GM12865 (cell line): ENCODE data around the gene SBK3.

Experiments used
- DNase-seq: peaks from one replicate; pipeline ENCODE4 v3.0.0; 2010; ENCODE audit warnings: low read depth
- H3K4me3 ChIP-seq: 2 replicates; pipeline ENCODE4 v1.5.1; 2011; ENCODE audit warnings: mild to moderate bottlenecking, low read depth, low read length, control low read depth
- CTCF ChIP-seq: IDR thresholded peaks from 2 replicates; pipeline ENCODE4 v1.5.1; 2011; ENCODE audit warnings: low read length, control low read depth, low read depth, inconsistent platforms; ENCODE audit not compliant: insufficient read depth; ENCODE audit errors: missing control alignments

SBK3 gene

DNA sequence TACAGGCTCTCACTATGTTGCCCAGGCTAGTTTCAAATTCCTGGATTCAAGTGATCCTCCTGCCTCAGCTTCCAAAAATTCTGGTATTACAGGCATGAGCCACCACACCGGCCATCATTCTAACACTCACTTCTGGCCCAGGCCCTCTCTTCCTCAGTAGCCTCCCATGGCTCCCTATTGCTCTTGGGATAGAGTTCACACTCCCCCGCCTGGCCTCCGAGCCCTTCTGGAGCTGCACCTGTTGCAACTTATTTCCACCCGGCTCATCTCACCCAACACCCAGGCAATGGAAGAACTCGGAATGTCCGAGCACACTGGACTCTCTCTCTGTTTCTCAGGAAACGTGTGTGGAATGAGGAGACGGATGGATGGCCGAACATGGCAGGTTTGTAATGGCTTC lies 9.0 kb upstream of the SBK3 start:
- no peak for TF ChIP-seq CTCF
- DNase-seq = no peak
- no peak overlapping the region for H3K4me3 ChIP-seq

DNA sequence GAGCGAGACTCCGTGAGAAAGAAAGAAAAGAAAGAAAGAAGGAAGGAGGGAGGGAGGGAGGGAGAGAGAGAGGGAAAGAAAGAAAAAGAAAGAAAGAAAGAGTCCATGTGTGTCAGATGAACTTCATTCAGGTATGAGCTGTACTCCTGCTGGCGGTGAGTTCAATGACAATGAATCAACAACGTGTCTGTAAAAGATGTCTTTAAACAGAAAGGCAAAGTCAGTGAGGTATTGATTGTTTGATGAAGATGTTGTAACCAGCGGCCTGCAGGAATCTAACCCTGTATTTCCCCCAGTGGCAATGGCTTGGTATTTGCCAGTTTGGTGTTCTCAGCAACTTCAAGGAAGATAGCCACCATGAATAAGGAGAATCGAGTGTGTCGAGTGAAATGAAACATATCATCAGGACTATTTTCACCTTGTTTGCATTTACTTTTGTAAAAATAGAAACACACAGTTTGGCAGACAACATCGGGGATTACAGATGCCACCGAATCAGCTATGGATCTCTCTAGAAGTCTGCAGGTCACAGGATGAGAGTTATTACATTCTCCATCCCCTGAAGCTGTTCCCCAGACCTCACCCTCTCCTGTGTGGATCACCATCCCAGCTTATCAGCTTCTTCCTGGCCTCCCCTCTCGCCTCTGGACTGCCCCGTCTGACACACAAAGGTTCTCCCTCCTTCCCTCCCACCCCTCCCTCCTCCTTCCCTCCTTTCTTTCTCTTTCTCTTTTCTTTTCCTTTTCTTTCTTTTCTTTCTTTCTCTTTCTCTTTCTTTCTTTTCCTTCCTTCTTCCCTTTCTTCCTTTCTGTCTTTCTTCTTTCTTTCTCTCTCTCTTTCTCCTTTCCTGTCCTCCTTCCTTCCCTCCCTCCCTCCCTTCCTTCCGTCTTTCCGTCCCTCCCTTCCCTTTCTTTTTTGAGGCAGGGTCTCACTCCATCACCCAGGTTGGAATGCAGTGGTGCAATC lies 8.2 kb upstream of the SBK3 start:
- DNase-seq = no peak
- no peak for TF ChIP-seq CTCF
- H3K4me3 ChIP-seq = no peak overlapping the region

DNA sequence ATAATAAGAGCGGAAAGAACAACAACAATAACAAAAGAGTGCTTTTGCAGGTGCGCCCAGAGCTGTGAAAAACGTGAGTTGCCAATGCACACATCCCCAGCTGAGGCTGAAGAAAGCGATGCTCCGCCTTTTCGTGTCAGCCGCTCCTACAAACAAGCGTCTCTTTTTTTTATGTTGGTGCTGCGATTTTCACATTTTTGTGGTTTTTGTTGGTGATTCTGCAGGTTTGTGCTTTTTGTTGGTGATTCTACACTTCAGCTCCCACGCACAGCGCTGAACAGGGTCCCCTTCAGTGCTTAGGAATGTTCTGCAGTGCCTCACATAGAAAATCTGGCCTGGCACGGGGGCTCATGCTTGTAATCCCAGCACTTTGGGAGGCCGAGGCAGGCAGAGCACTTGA lies 7.3 kb upstream of the SBK3 start:
- no peak for TF ChIP-seq CTCF
- no peak overlapping the region for H3K4me3 ChIP-seq
- DNase-seq = no peak

DNA sequence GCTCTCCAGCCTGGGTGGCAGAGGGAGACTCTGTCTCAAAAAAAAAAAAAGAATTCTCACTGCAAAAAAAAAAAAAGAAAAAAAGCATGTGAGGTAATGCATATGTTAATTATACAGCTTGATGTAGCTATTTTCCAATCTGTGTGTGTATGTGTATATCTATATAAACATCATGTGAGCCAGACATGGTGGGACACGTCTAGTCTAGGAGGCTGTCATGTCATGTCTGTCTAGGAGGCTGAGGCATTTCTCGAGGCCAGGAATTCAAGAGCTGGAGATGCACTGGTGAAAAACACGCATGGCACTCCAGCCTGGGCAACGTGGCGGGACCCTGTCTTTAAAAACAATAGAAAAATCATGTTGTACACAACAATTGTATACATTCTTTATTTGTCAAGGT lies 6.9 kb upstream of the SBK3 start:
- no peak overlapping the region for H3K4me3 ChIP-seq
- DNase-seq = no peak
- no peak for TF ChIP-seq CTCF

DNA sequence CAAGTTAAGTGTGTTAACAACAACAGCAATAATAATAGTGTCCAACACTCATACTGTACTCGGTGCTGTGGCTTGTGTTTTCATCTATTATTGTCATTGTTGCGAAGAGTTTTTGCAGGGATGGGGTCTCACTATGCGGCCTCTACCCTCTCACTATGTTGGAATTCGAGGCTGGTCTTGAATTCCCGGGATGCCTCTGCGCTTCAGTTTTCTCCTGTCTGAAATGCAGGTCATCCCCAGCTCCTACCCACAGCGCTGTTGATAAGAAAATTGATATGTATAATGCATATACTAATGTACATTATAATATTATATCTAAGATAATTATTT lies 4.9 kb upstream of the SBK3 start:
- no peak overlapping the region for H3K4me3 ChIP-seq
- no peak for DNase-seq
- TF ChIP-seq CTCF = no peak

GRCh38 chr19:55549500-55550320 lies 4.4 kb upstream of the SBK3 start:
- H3K4me3 ChIP-seq = no peak overlapping the region
- DNase-seq = no peak
- no peak for TF ChIP-seq CTCF
